GM13977 (cell line): Measurements from ENCODE around the gene TNFSF9.
"Not testable (repeated sequence)": the region's sequence is repeated elsewhere in the genome, so short reads cannot be mapped to it uniquely, and the experiment has no call there.

ENCODE experiments used
- DNase-seq: peaks from one replicate; pipeline ENCODE4 v3.0.0; 2012; ENCODE audit warnings: low spot score
- CTCF ChIP-seq: IDR thresholded peaks from 2 replicates; pipeline ENCODE4 v1.5.1; 2012; ENCODE audit warnings: mild to moderate bottlenecking, control low read depth; ENCODE audit not compliant: insufficient read depth; ENCODE audit errors: extremely low read depth, missing control alignments
- in situ Hi-C: fragments of 300-500 bp; cut with MboI; formaldehyde crosslinking; loops from one replicate; pipeline ENCODE4 v1.12.0; 2022; ENCODE audit warnings: low sequenced_read_pairs, low pct_unique_long_range_greater_than_20kb, mixed read lengths, inconsistent platforms; ENCODE audit not compliant: unreplicated experiment

Gene TNFSF9

DNA sequence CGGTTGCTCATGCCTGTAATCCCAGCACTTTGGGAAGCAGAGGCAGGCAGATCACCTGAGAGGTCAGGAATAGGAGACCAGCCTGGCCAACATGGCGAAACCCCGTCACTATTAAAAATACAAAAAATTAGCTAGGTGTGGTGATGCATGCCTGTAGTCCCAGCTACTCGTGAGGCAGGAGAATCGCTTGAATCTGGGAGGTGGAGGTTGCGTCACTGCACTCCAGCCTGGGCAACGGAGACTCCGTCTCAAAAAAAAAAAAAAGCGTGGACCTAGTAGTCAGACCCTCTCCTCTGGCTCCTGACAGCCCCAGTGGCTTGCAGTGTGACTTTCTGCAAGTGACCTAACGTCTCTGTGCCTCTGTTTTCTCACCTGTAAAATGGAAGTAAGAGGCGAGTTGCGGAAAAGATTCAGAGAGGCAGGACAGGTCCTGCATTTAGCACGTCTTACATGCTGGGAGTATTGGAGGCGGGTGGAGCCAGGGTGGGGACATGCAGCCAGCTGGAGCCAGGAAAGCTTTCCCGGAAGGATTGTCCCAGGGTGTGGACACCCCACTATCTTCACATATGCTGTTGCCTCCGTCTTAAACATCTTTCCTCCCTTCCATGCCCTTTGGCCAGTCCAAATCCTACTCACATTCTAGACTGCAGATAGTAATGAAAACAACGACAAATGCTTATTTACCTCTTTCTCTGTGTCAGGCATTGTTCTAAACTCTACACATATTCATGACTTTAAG lies 31.6 kb upstream of the TNFSF9 start:
- DNase-seq: peak; percentile 7
- in situ Hi-C loops: no loop called here
- TF ChIP-seq CTCF: no peak

DNA sequence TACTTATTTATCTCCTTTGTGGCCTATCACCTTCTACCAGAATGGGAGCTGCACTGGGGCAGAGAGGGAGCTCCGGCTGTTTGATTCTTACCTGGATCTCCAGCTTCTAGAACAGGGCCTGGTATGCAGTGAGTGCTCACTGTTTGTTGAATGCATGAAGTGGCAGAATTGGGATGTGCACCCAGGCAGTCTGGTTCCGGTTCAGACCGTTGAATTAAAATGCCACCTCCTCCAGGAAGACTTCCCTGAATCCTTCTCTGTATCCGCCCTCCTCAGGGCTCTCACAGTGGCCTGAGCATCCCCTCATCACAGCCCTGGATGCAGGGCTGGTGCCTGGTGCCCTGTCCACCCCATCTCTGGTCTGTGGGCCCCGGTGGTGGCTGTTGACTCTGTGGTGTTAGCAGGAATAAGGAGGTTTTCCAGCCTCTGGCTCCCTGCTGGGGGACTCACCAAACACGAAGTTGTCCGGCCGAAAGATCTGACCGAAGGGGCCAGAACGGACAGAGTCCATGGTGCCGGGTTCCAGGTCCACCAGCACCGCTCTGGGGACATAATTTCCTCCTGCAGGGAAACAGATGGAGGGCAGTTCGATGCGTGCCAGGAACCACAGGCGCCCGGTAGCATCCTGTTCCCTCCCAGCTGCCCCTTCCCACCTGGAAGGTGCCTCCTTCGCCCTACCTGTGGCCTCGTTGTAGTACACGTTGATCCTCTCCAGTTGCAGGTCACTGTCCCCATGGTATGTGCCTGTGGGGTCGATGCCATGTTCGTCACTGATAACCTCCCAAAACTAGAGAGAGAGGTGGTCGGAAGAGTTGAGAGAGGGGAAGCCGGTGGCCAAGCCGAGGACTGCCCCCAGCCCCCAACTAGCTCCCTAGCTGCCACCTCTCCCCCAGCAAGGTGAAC lies 29.7 kb upstream of the TNFSF9 start:
- no peak for TF ChIP-seq CTCF
- DNase-seq: peak; percentile 21
- in situ Hi-C loops: loop anchor here (25.0 kb wide), 1 partner anchor 361 kb away; no protein-coding TSS in a partner anchor

DNA sequence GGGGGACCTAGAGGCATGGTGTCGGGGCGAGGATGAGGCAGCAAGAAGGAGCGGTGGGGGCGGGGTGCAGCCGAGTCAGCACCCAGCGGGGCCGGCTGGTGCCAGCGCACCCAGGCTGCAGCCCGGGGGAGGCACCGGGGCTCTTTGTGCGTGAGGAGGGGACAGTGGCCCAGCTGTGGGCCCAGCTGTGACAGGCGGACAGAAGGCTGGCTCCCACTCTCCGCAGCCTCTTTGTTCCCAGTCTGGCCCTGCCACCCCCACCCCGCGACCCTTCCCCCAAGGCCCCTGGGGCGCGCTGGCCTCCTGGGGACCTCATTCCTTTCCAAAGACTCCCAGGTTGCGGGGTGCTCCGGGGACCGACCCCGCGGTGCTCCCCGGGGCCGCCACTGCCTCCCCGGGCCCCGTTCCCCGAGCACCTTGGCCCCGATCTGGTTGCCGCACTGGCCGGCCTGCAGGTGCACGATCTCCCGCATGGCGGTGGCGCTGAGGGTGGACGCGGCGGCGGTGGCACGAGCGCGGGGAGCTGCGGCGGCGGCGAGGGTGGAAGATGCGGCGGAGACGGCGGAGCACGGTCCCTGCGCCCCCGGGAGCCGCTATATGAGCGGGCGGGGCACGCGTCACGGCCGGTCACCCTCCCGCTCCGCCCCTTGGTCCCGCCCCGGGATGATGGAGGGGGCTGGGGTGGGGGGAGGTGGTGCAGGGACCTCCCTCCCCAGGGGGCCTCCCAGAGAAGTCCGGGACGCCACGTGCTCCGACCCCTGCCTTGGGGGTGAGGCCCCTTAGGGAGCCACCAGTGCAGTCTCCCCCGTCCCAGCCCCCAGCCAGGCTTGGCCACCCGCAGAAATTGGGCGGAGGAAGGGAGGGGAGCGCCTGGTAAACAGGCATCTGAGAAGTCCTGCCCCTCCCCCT lies 28.8 kb upstream of the TNFSF9 start, which contains the start of gene TUBB4A:
Gene TUBB4A, minus strand, starts transcription at position 570 of the 909 bp plus-strand sequence. Its CDS starts 97 bp downstream, at position 473.
- DNase-seq: peak; percentile 85
- in situ Hi-C loops: loop anchor here (25.0 kb wide), 1 partner anchor 360 kb away; no protein-coding TSS in a partner anchor

DNA sequence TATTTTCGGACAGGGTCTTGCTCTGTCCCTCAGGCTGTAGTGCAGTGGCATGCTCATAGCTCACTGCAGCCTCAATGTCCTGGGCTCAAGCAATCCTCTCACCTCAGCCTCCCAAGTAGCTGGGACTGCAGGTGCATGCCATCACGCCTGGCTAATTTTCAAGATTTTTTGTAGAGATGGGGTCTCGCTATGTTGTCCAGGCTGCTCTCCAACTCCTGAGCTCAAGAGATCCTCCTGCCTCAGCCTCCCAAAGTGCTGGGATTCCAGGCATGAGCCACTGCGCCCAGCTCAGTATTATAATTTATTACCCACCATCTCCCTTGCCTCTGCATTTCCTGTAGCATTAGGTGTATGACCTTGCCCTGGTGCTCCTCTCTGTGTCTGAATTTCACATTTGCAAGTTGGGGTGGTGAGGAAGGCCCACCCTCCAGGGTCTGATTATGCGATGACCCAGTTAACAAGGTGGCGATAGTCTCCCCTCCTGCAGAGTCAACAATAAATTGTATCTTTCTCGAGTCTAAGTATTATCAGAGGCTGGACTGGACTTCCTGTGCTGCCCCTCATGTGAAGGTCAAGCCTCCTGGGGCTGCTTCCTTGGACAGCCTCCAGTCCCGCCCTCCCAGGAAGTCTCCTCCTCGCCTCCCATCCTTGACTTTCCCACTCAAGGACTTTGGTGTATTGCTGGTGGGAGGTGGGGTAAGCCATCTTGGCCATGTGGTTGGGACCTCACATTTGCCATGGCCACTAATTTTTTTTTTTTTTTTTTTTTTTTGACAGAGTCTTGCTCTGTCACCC lies 27.2 kb upstream of the TNFSF9 start:
- in situ Hi-C loops: loop anchor here (25.0 kb wide), 1 partner anchor 359 kb away; no protein-coding TSS in a partner anchor
- no peak for TF ChIP-seq CTCF
- DNase-seq: peak; percentile 22

More for the DNA sequence above, 28.8 kb upstream of the TNFSF9 start, which contains the start of gene TUBB4A:
- no peak for TF ChIP-seq CTCF

DNA sequence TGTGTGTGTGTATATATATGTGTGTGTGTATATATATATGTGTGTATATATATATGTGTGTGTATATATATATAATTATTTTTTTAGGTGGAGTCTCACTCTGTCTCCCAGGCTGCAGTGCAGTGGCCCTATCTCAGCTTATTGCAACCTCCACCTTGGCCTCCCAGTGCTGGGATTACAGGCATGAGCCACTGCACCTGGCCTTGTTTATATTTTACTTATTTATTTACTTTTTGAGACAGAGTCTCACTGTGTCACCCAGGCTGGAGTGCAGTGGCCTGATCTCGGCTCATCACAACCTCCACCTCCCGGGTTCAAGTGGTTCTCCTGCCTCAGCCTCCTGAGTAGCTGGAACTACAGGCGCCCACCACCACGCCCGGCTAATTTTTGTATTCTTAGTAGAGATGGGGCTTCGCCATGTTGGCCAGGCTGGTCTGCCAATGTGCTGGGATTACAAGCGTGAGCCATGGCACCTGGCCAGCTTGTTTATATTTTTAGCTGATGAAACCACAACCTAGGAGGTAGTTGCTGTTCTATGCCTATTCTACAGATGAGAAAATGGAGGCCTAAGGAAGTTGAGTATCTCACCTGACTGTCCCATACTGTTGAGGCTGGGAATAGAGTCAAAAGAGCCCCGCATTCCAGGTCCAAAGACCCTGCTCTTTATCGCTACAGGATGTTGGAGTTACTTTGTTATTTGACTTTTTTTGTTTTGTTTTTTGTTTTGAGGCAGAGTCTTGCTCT lies 22.6 kb upstream of the TNFSF9 start:
- not testable (repeated sequence) for DNase-seq
- in situ Hi-C loops: loop anchor here (25.0 kb wide), 1 partner anchor 354 kb away; no protein-coding TSS in a partner anchor
